Muscle layer of duodenum (tissue), 2 donors: ENCODE measurements around the gene ADAT3.

Experiments
- H3K27ac ChIP-seq: one replicate; pipeline ENCODE4 v1.7.0; 2013; ENCODE audit warnings: mild to moderate bottlenecking, low read length
- H3K27me3 ChIP-seq: one replicate; pipeline ENCODE4 v1.7.0; 2013; ENCODE audit warnings: low read depth, mild to moderate bottlenecking, control low read depth, low read length
- H3K36me3 ChIP-seq, 2 donors: one replicate each; pipeline ENCODE4 v1.7.0; 2013; ENCODE audit warnings: low read length in 2 of 2, control low read depth in 1 of 2, mild to moderate bottlenecking in 1 of 2; ENCODE audit not compliant: insufficient read depth in 2 of 2, control insufficient read depth in 1 of 2
- H3K4me1 ChIP-seq, 2 donors: one replicate each; pipeline ENCODE4 v1.7.0; 2013; ENCODE audit warnings: low read length in 2 of 2, mild to moderate bottlenecking in 2 of 2, control low read depth in 1 of 2, moderate library complexity in 1 of 2; ENCODE audit not compliant: insufficient read depth in 2 of 2, control insufficient read depth in 1 of 2
- H3K4me3 ChIP-seq, 2 donors: one replicate each; pipeline ENCODE4 v1.7.0; 2013; ENCODE audit warnings: low read length in 2 of 2, low read depth in 1 of 2, mild to moderate bottlenecking in 1 of 2
- H3K9me3 ChIP-seq, 2 donors: one replicate each; pipeline ENCODE4 v1.7.0; 2013; ENCODE audit warnings: low read length in 2 of 2, control low read depth in 1 of 2, mild to moderate bottlenecking in 1 of 2; ENCODE audit not compliant: control insufficient read depth in 1 of 2
- donor health status: healthy.

The ADAT3 gene

DNA sequence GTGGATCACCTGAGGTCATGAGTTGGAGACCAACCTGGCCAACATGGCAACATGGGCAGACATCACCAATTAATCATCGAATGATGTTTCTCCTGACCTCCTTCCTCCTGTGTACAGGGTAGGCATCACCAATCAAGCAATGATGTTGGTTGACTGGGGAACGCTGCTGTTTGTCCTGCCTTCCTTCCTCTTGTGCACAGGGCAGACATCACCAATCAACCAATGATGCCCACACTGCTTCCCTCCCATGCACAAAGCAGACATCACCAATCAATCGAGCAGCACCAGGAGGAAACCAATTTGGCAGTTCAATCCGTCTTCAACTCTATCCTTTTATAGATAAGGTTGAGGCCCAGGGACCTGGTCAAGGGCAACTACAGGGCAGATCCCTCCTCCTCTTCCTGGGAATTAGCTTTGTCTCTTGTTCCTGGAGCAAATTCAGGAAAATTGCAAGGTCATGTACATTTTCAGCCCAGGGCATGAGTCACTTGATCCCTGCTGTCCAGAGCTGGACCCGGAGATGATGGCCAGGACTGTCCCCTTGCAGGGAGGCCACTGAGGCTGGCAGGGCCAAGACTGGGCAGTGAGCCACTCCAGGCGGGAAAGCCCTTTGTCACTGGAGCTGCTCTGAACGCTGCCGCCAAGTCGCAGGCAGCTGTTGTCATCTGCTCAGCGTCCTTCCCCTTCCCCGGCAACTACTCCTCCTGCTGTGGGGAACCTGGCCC, 30.4 kb downstream of the ADAT3 start:
- H3K36me3 ChIP-seq, result peaks cover 0 to 6% of the 10 kb centered on the region in 2 donors
- H3K27me3 ChIP-seq, result no peaks in the 10 kb centered on the region
- H3K4me1 ChIP-seq, result no peaks in the 10 kb centered on the region
- no peak overlapping the region for H3K27ac ChIP-seq
- H3K9me3 ChIP-seq, result no peaks in the 10 kb centered on the region
- no peak overlapping the region for H3K4me3 ChIP-seq

DNA sequence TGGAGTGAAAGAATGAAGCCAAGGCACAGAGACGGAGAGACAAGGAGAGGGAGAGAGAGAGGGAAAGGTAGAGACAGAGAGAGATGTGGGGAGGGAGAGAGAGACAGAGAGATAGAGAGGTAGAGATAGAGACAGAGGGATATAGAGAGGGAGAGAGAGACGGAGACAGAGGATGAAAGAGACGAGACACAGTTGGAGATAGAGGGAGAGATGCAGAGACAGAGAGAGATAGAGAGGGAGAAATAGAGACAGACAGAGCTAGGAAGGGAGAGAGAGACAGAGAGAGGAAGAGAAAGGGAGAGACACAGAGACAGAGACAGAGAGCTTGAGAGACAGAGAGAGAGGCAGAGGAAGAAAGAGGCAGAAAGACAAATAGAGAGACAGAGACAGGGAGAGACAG, 31.2 kb downstream of the ADAT3 start:
- no peaks in the 10 kb centered on the region for H3K4me1 ChIP-seq
- H3K4me3 ChIP-seq, result no peak overlapping the region
- H3K9me3 ChIP-seq, result no peaks in the 10 kb centered on the region
- H3K27me3 ChIP-seq, result no peaks in the 10 kb centered on the region
- H3K36me3 ChIP-seq, result peaks cover 0 to 8% of the 10 kb centered on the region in 2 donors
- no peak overlapping the region for H3K27ac ChIP-seq

DNA sequence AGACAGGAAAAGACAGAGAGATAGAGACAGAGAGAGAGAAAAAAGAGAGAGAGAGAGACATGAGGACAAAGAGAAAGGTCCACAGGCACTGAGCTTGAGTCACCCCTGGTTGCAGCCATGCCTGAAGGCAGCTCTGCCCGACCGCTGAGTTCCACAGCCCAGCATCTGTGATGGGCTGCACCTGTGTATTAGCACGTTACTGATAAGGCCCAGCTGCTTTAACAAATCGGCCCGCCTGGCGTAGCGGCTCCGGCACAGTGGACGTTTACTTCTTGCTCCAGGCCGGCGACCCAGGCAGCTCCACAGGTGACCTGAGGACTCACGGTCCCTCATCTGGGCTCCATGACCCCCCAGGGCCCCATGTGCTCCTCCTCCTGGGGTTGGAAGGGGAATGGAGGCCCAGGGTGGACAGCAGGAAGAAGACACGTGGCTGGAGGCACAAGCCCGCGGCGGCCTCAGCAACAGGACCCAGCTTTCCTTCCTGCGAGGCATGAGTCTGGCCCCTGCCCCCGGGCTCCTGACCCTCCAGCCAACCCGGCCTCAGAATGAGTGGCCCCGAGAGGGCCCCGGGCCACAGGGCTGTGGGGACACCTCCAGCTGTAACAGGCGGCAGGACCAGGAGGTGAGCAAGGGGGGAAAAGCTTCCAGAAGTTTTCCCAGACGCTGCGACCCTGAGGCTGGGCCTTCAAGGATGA, 31.9 kb downstream of the ADAT3 start:
- Histone ChIP-seq H3K9me3 (no peaks in the 10 kb centered on the region), H3K36me3 (peaks cover 0 to 8% of the 10 kb centered on the region in 2 donors), H3K27ac (no peak overlapping the region), H3K4me3 (no peak overlapping the region), H3K4me1 (no peaks in the 10 kb centered on the region), H3K27me3 (no peaks in the 10 kb centered on the region)

DNA sequence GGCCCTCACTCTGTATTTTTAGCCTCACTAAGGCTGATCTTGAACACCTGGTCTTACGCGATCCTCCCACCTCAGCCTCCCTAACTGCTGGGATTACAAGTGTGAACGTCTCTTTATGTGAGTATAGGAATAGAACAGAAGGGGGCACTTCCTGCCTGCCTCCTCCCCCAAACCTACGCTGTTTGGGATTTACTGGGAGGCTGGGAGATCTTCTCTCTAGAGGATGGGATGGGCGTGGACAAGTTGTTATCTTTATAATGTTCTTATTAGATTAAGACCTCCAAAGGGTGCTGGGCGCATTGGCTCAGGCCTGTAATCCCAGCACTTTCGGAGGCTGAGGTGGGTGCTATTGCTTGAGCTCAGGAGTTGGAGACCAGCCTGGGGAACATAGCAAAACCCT, 32.9 kb downstream of the ADAT3 start:
- H3K27me3 ChIP-seq, result no peaks in the 10 kb centered on the region
- no peak overlapping the region for H3K4me3 ChIP-seq
- H3K27ac ChIP-seq, result no peak overlapping the region
- H3K36me3 ChIP-seq, result peaks cover 0 to 8% of the 10 kb centered on the region in 2 donors
- peaks cover 3 to 9% of the 10 kb centered on the region in 2 donors for H3K4me1 ChIP-seq
- H3K9me3 ChIP-seq, result no peaks in the 10 kb centered on the region

DNA sequence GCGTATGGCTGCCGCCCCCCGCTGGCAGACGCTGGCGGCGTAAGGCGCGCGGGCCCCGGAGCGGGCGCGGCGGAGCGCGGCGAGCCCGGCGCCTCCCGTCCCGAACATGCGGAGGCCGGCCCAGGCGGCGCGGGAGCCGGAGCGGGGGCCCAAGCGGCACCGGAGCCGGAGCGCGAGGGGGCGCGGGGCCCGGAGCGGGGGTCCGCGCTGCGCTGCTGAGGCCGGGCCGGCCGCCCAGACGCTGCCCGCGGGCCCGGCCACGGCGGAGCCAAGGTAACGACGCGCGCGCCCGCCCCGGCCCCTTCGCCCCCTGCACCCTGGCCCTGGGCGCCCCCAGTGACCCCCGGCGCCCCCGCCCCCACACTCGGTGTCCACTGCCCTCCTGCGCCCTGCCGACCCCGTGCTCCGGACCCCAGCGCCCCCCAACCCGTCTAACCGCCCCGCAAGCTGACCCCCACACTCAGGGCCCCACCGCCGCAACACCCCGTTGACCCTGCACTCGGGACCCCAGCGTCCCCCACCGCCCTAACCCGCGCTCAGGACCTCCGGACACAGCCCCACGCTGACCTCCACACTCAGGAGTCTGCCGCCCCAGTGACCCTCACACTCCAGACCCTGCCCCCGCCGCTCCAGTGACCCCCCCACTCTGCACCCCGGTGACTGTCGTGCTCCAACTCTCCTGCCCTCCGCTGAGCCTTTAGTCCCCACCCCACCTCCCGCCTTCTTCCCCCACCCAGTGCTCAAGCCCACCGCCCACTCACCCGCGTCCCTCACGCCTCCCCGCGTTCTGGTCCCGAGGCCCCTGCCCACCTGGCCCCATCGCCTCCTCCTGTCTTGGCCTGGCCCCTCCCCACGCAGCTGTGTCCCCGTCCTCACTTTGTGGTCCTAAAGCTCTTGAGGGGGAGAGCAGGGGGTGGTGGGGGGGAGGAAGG, 36.2 kb downstream of the ADAT3 start, which contains the start of gene CSNK1G2:
TSS of gene CSNK1G2 (plus strand) at position 27 of the 932 bp plus-strand sequence. CDS start 28,601 bp downstream, outside the sequence.
- Histone ChIP-seq H3K27me3 (no peaks in the 10 kb centered on the region), H3K9me3 (no peaks in the 10 kb centered on the region), H3K4me1 (peaks cover 10 to 32% of the 10 kb centered on the region in 2 donors), H3K27ac (peak within 1 kb of the TSS; percentile 94), H3K36me3 (peaks cover 0 to 8% of the 10 kb centered on the region in 2 donors), H3K4me3 (peak within 1 kb of the TSS; percentile 79 to 83)

DNA sequence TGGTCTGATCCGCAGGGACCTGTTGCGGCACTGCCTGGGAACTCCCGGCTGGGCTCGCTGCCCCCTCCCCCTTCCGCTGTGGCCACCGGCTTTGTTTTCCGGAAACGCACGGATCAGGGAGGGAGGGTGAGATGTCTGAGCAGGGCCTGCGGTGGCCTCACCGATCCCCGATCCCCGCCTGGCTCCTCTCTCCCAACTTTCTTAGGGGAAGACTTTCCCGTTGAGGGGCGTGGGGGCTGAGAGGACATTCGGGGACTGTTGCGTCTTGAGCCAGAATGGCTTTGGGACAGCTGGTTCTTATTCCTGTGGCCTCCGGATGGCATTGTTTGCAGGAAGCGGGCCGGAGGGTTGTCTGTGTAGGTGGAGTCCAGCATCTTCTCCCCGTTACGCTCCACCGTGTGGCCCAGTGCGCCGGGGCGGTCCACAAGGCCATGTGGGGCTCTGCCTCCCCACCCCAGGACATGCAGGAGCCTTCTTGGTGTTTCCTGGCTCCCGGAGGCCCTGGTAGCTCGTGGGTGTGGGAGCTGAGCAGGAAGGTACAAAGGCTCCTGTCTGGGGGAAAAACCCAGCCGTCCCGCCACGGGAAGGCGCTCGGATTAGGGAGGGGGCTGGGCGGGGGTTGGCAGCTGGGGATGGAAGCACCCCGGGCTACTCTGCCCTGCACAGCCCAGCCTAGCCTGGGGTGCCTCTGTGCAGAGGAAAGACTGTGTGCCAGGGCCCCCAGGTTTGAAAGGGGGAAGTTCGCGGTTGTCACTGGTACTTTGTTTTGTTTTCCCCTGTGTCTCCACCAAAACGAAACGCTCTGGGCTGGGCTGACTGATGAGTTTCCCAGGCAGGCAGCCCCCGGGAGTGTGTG, 37.1 kb downstream of the ADAT3 start:
- peaks cover 10 to 32% of the 10 kb centered on the region in 2 donors for H3K4me1 ChIP-seq
- peak overlapping the region; percentile 79 to 83 for H3K4me3 ChIP-seq
- H3K27me3 ChIP-seq, result no peaks in the 10 kb centered on the region
- peak overlapping the region; percentile 80 for H3K27ac ChIP-seq
- no peaks in the 10 kb centered on the region for H3K9me3 ChIP-seq
- peaks cover 0 to 8% of the 10 kb centered on the region in 2 donors for H3K36me3 ChIP-seq

DNA sequence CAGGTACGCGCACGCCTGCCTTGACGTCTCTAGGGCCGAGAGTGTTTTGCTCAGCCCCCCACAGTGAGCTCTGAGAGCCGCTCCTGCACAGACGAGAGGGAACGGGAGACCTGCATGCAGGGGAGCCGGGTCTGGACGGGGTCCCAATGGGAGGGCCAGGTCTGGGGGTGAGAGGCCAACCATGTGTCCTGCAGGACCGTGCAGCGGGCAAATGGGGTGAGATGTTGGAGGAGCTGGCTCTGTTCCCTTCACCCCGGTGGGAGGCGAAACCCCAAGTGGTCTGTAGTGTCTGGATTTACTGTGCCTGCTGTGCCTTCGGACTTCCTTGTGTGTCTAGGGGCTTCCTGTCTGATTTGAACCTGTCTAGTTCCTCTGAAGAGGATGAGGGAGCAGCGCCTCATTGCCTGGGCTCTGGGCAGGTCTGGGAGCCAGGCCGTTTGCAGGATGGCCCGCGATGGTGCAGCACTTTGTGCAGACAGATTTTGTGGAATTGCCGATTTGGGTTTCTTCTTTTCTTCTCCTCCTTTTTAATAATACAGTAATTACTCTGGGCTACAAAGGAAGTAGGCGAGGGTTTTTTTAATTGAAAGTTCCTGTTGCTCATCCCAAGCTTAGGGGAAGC, 37.8 kb downstream of the ADAT3 start:
- H3K27me3 ChIP-seq, result no peaks in the 10 kb centered on the region
- peaks cover 0 to 8% of the 10 kb centered on the region in 2 donors for H3K36me3 ChIP-seq
- no peaks in the 10 kb centered on the region for H3K9me3 ChIP-seq
- H3K4me1 ChIP-seq, result peaks cover 10 to 32% of the 10 kb centered on the region in 2 donors
- H3K4me3 ChIP-seq, result peak overlapping the region; percentile 79 to 83
- no peak overlapping the region for H3K27ac ChIP-seq

DNA sequence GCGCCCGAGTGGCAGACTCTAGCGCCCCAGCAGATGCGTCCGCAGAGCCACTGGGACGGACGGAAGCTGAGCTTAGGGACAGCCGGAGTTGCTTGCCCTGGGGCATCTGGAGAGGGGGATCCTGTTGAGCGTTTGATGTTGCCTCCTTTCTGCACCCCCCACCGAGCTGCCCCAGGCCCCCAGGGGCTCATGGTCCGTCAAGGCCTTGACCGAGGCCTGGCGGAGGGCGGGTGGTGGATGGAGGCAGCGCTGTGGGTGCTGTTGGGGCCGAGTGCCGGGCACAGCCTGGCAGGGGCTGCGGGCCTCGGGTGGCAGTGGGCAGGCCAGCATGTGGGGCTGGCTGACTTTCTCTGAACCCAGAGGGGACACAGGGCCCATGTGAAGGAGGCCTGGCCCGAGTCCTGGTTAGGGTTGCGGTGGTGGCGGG, 38.5 kb downstream of the ADAT3 start:
- Histone ChIP-seq H3K9me3 (no peaks in the 10 kb centered on the region), H3K4me1 (peaks cover 10 to 32% of the 10 kb centered on the region in 2 donors), H3K27ac (no peak overlapping the region), H3K36me3 (peaks cover 0 to 8% of the 10 kb centered on the region in 2 donors), H3K4me3 (no peak overlapping the region), H3K27me3 (no peaks in the 10 kb centered on the region)

DNA sequence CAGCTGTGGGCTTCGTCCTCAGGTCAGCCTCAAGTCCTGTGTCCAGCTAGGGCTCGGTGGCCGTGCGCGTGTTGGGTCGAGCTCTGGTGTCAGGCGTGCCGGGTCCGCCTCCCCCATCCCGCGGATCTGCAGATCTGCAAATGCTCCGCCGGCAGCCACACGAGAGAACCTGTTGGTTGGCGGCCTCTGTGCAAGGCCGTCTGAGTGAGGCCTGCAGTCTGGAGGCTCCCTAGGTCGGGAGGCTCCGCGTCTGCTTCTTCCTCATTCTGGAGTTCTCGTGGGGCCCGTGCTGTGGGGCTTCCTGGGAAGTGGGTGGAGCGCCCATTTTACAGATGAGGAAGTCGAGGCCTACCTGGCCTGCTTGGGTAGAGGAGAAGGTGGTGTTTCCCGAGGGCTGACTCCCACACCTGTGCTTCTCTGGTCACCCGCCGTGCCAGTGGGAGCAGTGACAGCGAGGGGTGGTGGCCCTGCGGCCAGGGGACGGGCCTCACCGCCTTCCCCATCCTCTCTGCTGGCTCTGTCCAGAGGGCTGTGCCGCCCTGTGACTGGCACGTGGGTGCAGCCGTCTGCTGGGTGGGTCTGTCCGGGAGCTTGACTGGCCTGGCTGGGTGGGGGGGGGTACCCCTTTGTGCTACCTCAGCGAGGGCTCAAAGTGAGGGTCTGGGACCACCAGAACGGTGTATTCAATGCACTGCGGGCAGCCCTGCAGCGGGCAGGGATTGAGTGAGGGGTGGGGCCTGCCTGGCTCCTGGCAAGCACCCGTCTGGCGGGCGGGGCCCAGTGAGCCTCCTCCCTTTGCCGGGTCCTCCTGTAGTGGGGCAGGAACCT, 39.1 kb downstream of the ADAT3 start:
- no peaks in the 10 kb centered on the region for H3K9me3 ChIP-seq
- no peak overlapping the region for H3K4me3 ChIP-seq
- H3K27ac ChIP-seq, result no peak overlapping the region
- H3K4me1 ChIP-seq, result peaks cover 10 to 32% of the 10 kb centered on the region in 2 donors
- peaks cover 0 to 8% of the 10 kb centered on the region in 2 donors for H3K36me3 ChIP-seq
- no peaks in the 10 kb centered on the region for H3K27me3 ChIP-seq
